Type B pancreatic cell (in vitro differentiated cells): ENCODE measurements around the gene KCNJ16. TPM values are rescaled to one million over a fixed set of nuclear protein-coding genes. Genes with fewer than 3 reads are reported as not detected.

ENCODE experiments used
- DNase-seq: peaks from one replicate; pipeline ENCODE4 v3.0.0; 2021; ENCODE audit warnings: mixed read lengths; ENCODE audit not compliant: unreplicated experiment; ENCODE audit errors: extremely low spot score
- H3K27ac Mint-ChIP-seq: 2 replicates; pipeline ENCODE4 v1.8.0; 2021; ENCODE audit warnings: mild to moderate bottlenecking, mixed read lengths
- H3K27me3 Mint-ChIP-seq: 2 replicates; pipeline ENCODE4 v1.8.0; 2021; ENCODE audit warnings: mixed read lengths
- H3K36me3 Mint-ChIP-seq: 2 replicates; pipeline ENCODE4 v1.8.0; 2021; ENCODE audit warnings: mixed read lengths
- H3K4me1 Mint-ChIP-seq: one replicate; pipeline ENCODE4 v1.8.0; 2021; ENCODE audit warnings: mixed read lengths; ENCODE audit not compliant: unreplicated experiment
- H3K4me3 Mint-ChIP-seq: 2 replicates; pipeline ENCODE4 v1.8.0; 2021; ENCODE audit warnings: mild to moderate bottlenecking, mixed read lengths
- H3K9me3 Mint-ChIP-seq: 2 replicates; pipeline ENCODE4 v1.8.0; 2021; ENCODE audit warnings: mixed read lengths
- total RNA-seq: library from RNA; stranded (reverse); gene quantifications from 2 replicates; pipeline ENCODE4 v1.2.1, GENCODE V29; 2021; ENCODE audit warnings: low replicate concordance
- TF ChIP-seq, protein P1 (sequence below): fragments of 200-600 bp; sonication (generic); conservative IDR thresholded peaks from 2 replicates; pipeline ENCODE4 v1.5.0; 2021; ENCODE audit warnings: antibody characterized with exemption, mild to moderate bottlenecking

The KCNJ16 gene
- total RNA-seq, 1 donor from 2014 or later = 13.5 TPM

DNA sequence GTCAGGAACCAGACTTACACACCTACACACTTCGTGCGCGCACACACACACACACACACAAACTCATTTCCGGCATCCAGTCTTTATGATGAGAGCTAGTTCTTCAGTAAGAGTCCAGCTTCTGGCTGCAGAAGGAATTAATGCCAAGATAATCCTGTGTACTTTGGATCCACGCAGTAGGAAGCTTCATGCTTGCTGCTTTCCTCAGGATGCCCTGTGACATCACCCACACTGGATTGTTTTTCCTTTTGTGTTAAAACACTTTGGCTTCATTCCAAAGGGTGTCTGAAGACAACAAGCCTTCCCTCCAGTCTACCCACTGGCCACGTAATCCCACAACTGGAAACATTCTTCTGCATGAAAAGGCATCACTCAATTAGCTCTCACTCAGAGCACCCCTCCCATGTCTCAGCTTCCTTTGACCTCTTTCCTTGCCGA, 35.4 kb downstream of the KCNJ16 start:
- DNase-seq = no peak
- Mint-ChIP-seq H3K4me3 (no peak overlapping the region), H3K9me3 (peaks cover 5% of the 10 kb centered on the region), H3K4me1 (peaks cover 31% of the 10 kb centered on the region), H3K27ac (no peak overlapping the region), H3K27me3 (no peaks in the 10 kb centered on the region), H3K36me3 (no peaks in the 10 kb centered on the region)
- TF ChIP-seq, protein P1, sequence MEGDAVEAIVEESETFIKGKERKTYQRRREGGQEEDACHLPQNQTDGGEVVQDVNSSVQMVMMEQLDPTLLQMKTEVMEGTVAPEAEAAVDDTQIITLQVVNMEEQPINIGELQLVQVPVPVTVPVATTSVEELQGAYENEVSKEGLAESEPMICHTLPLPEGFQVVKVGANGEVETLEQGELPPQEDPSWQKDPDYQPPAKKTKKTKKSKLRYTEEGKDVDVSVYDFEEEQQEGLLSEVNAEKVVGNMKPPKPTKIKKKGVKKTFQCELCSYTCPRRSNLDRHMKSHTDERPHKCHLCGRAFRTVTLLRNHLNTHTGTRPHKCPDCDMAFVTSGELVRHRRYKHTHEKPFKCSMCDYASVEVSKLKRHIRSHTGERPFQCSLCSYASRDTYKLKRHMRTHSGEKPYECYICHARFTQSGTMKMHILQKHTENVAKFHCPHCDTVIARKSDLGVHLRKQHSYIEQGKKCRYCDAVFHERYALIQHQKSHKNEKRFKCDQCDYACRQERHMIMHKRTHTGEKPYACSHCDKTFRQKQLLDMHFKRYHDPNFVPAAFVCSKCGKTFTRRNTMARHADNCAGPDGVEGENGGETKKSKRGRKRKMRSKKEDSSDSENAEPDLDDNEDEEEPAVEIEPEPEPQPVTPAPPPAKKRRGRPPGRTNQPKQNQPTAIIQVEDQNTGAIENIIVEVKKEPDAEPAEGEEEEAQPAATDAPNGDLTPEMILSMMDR = no peak

DNA sequence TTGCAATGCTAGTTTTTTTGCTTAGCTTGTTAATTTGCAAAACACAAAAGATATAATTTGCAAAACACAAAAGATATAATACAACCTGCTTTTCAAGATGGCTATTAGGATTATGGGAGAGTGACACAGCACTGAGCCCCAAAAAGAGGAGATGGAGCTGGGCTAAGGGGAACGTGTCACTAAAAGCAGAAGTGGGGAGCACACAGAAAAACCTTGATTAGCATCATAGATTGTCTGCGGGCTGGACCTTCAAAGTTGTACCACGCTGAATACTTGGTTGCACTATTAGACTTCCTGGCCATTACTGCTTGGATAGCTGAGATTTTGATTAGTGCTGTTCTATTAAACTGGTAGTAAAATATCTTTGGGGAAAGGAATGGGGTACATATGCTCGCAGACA, 36.2 kb downstream of the KCNJ16 start:
- TF ChIP-seq, protein P1 = no peak
- Mint-ChIP-seq H3K27me3 (no peaks in the 10 kb centered on the region), H3K4me3 (no peak overlapping the region), H3K4me1 (peaks cover 27% of the 10 kb centered on the region), H3K9me3 (peaks cover 5% of the 10 kb centered on the region), H3K27ac (no peak overlapping the region), H3K36me3 (no peaks in the 10 kb centered on the region)
- no peak for DNase-seq

- peaks cover 25% of the 10 kb centered on the region for H3K4me1 Mint-ChIP-seq
- no peak overlapping the region for H3K4me3 Mint-ChIP-seq
- H3K36me3 Mint-ChIP-seq = no peaks in the 10 kb centered on the region
- DNase-seq = no peak
- TF ChIP-seq, protein P1 = no peak
- peaks cover 3% of the 10 kb centered on the region for H3K9me3 Mint-ChIP-seq
- no peaks in the 10 kb centered on the region for H3K27me3 Mint-ChIP-seq
- no peak overlapping the region for H3K27ac Mint-ChIP-seq
These were observed 39.4 kb downstream of the KCNJ16 start for GRCh38 chr17:70114405-70114804.

GRCh38 chr17:70115126-70115525, 40.1 kb downstream of the KCNJ16 start:
- Mint-ChIP-seq H3K4me3 (no peak overlapping the region), H3K27ac (no peak overlapping the region), H3K4me1 (peaks cover 19% of the 10 kb centered on the region), H3K9me3 (no peaks in the 10 kb centered on the region), H3K36me3 (no peaks in the 10 kb centered on the region), H3K27me3 (no peaks in the 10 kb centered on the region)
- TF ChIP-seq, protein P1 = no peak
- DNase-seq = no peak

DNA sequence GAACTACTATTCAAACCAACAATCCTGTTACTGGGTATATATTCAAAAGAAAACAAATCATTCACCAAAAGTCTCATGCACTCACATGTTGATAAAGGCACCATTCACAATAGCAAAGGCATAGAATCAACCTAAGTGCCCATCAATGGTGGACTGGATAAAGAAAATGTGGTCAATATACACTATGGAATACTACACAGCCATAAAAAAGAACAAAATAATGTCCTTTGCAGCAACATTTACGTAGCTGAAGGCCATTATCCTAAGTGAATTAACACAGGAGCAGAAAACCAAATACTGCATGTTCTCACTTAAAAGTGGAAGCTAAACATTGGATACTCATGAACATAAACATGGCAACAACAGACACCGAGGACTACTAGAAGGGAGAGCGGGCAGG, 41.9 kb downstream of the KCNJ16 start:
- TF ChIP-seq, protein P1 = no peak
- no peak overlapping the region for H3K4me3 Mint-ChIP-seq
- H3K27me3 Mint-ChIP-seq = no peaks in the 10 kb centered on the region
- DNase-seq = no peak
- no peaks in the 10 kb centered on the region for H3K36me3 Mint-ChIP-seq
- H3K4me1 Mint-ChIP-seq = peaks cover 11% of the 10 kb centered on the region
- H3K9me3 Mint-ChIP-seq = no peaks in the 10 kb centered on the region
- no peak overlapping the region for H3K27ac Mint-ChIP-seq

DNA sequence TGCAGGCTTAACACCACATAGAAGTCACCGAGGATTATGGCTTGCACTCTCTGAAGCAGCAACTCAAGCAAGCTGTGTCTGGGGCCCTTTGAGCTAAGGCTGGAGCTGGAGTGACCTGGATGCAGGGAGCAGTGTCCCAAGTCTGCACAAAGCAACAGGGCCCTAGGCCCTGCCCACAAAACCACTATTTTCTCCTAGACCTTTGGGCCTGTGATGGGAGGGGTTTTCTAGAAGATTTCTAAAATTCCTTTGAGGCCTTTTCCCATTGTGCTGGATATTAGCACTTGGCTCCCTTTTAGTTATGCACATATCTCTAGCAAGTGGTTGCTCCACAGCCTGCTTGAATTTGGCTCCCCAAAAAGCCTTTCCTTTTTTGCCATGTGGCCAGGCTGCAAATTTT, 44.5 kb downstream of the KCNJ16 start:
- Mint-ChIP-seq H3K9me3 (no peaks in the 10 kb centered on the region), H3K4me1 (peaks cover 21% of the 10 kb centered on the region), H3K4me3 (no peak overlapping the region), H3K36me3 (no peaks in the 10 kb centered on the region), H3K27ac (no peak overlapping the region), H3K27me3 (no peaks in the 10 kb centered on the region)
- TF ChIP-seq, protein P1 = no peak
- no peak for DNase-seq
